HG03175 (cell line): Measurements from ENCODE around the gene TOGARAM1.

Source experiments
- ATAC-seq: cut with Tn5 transposase; IDR thresholded peaks from one replicate; pipeline ENCODE4 v1.9.1; 2021; ENCODE audit warnings: mild to moderate bottlenecking, moderate library complexity; ENCODE audit not compliant: unreplicated experiment

The TOGARAM1 gene

GRCh38 chr14:44961554-44962333, at the start of gene TOGARAM1, which contains the start of gene KLHL28:
Gene TOGARAM1 (plus strand): TSS chr14:44962190. CDS start chr14:44962422, 232 bp downstream.
Gene KLHL28 (minus strand): TSS chr14:44961947. CDS start chr14:44945928, 16,019 bp downstream.
- peak; percentile 89 for ATAC-seq

DNA sequence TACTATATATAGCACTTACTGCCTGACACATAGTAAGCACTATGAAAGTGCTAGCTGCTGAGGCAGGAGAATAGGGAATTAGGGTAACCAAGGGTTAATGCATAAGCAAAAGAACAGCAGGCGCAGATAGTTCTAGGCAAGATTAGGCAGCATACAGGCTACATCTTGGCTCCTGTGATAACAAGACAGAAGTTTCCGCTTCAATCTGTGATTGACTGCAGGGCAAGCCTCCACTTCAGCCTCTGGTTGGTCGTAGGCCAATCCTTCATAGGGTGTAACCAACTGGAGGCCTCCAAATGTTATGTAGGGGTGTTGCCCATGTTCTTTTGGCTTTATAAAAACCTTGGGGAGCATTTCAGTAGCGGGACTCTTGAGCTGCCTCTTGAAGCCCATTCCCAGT, 47.1 kb upstream of the TOGARAM1 start:
- ATAC-seq, result no peak

DNA sequence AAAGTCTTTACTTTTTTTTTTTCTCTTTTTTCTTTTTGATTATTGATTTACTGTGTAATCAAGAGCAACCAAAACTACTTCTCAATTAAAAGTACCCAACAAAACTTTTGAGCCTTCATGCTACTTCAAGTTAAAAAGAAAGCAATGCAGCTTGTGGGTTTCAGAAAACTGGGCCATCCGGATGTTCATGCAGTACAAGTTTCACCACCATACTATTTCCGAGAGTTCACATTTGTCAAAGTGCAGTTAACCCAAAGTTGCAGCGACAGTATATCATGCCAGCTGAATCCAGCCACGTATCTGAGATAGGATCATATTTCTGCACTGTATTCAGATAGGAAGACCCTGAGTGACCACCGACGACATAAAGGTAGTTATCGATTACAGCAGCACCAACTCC, 33.2 kb upstream of the TOGARAM1 start:
- ATAC-seq, result no peak

GRCh38 chr14:44935155-44935554, 26.8 kb upstream of the TOGARAM1 start:
- ATAC-seq, result no peak

GRCh38 chr14:44937547-44937946, 24.4 kb upstream of the TOGARAM1 start:
- no peak for ATAC-seq

- ATAC-seq, result no peak
These were observed 21.8 kb upstream of the TOGARAM1 start for GRCh38 chr14:44940211-44940610.

DNA sequence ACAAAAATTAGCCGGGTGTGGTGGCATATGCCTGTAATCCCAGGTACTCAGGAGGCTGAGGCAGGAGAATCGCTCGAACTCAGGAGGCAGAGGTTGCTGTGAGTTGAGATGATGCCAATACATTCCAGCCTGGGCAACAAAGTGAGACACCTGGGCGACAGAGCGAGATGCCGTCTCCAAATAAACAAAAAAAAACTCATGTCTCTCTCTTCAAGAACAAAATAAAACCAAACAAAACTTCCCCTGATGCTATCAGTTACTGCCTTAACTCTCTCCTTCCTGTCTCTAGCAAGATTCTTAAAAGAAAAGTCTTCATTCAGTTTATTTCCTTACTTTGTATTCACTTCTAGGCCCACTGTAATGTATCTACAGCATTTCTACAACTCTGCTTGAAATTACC, 21.0 kb upstream of the TOGARAM1 start:
- no peak for ATAC-seq

DNA sequence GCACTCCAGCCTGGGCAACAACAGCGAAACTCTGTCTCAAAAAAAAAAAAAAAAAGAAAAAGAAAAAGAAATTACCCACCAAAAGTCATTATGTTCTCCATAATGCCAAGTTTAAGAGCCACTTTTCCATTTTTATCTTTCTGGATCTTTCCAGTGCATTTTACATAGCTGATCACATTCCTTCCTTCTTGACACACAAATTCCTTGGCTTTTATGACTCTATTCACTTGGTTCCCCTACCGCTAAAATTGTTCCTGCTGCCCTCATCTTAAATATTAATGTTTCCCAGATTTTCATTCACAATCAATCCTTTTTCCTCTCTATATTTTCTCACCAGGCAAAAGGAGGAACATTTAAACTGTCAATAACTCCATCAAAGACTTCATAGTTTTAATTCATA, 20.4 kb upstream of the TOGARAM1 start:
- no peak for ATAC-seq

GRCh38 chr14:44942436-44942835, 19.6 kb upstream of the TOGARAM1 start:
- ATAC-seq, result no peak

GRCh38 chr14:44944107-44944506, 17.9 kb upstream of the TOGARAM1 start:
- no peak for ATAC-seq

DNA sequence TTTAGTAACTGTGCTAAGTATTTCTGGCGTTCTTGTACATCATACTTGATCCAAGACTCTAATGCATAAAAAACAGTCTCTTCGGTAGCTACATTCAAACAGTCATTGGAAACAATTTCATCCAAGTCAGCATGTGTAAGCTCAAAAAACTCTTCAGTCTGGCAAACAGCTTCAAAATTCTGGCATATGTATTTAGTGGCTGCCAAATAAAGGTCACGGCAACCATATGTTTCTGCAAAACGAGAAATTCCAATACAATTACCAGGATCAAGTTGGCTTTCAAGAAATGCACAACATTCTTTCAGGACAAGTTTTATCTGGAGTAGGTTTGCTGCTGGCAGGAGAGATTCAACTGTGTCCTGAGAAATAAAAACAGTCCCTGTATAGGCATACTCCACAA, 16.7 kb upstream of the TOGARAM1 start:
- no peak for ATAC-seq

DNA sequence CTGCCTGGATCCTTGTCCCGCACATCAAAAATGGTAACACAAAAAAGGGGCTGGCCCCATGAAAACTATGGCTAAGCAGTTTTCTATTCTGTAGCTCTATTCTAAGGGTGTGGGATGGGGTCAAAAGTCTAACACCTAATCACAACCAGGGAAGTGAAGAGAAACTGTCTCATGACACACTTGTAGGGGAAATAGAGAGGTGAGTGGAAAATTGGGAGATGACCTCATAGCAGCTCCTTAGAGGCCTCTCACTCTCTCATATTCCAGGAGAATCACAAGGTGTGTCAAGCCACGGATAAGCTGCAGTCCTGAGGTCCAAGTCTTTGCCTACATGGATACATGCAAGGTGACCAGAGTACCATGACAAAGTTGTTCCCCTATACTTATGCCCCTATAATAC, 10.9 kb upstream of the TOGARAM1 start:
- ATAC-seq, result no peak

GRCh38 chr14:44952391-44953110, 9.4 kb upstream of the TOGARAM1 start:
- ATAC-seq, result no peak

DNA sequence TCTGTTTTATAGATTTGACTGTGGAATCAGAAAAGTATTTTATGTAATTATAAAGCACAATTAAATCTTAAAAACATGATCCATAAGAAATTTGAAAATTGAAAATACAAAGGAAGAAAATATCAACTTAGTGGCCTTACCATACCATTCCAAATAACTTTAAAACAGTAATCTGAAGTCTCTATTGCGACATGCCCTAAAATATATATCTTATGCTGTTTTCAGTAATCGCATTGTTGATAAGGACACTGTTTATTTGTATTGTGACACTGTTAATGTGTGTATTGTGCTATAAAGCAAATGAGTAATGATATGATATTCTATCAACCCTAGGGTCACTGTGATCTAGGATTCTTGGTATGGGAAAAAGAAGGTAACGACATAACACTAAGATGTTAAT, 7.2 kb upstream of the TOGARAM1 start:
- ATAC-seq, result no peak

DNA sequence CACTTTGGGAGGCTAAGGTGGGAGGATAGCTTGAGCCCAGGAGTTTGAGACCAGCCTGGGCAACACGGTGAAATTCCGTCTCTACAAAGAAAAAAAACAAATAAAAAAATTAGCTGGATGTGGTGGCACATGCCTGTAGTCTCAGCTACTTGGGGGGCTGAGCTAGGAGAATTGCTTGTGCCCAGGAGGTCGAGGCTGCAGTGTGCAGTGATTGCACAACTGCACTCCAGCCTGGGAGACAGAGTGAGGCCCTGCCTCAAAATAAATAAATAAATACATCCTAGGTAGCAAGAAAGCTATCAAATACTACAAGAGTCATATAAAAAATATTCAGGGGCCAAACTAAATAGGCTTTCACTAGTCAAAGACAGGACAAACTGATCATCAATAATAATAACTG, 6.5 kb upstream of the TOGARAM1 start:
- ATAC-seq, result no peak

DNA sequence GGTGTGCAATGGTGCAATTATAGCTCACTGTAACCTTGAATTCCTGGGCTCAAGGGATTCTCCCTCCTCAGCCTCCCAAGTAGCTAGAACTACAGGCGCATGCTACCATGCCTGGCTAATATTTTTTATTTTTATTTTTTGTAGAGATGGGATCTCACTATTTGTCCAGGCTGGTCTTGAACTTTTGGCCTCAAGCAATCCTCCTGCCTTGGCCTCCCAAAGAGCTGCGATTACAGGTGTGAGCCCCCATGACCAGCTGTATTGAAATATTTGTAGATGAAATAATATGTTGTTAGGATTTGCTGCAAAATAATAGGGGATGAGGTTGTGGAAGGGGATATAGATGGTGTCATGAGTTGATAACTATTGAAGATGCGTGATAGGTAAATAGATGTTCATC, 5.1 kb upstream of the TOGARAM1 start:
- no peak for ATAC-seq

DNA sequence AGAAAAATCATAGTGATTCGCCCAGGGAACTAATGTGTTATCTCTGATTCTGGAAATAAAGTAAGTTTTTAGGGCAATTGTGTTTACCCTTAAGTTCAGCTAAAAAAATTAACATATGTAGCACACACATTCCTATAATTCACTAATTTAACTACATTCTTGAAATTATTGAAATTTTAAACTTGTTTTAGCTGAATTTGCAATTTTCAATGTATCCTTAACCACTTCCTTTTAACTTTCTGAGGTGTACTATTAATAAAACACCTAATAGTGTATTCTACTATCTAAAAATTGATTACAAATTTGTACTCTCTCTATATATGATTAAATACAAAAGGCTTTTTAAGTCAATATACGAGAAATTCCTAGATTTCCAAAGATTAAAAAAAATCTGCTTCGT, 2.5 kb upstream of the TOGARAM1 start:
- no peak for ATAC-seq

GRCh38 chr14:44960146-44960545, 1.8 kb upstream of the TOGARAM1 start:
- no peak for ATAC-seq

DNA sequence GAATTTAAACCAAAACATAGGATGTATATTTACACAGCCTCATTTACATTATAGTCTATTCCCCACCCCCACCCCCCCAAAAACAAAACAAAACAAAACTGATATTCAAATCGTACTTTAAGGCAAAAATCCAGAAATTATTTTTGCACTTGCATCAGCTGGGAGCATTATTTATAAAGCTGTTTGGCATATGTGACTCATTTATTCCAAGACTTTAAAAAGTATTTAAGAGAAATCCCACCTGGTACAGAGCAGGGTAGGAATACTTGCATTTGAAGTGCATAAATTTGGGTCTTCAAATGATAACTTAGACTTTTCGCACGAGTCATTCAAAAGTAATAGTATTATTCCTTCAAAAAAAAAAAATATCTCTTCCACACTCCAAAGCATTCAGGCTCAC, 1.3 kb upstream of the TOGARAM1 start:
- no peak for ATAC-seq

GRCh38 chr14:44961151-44961553, 838 bp upstream of the TOGARAM1 start:
- ATAC-seq, result peak; percentile 20

DNA sequence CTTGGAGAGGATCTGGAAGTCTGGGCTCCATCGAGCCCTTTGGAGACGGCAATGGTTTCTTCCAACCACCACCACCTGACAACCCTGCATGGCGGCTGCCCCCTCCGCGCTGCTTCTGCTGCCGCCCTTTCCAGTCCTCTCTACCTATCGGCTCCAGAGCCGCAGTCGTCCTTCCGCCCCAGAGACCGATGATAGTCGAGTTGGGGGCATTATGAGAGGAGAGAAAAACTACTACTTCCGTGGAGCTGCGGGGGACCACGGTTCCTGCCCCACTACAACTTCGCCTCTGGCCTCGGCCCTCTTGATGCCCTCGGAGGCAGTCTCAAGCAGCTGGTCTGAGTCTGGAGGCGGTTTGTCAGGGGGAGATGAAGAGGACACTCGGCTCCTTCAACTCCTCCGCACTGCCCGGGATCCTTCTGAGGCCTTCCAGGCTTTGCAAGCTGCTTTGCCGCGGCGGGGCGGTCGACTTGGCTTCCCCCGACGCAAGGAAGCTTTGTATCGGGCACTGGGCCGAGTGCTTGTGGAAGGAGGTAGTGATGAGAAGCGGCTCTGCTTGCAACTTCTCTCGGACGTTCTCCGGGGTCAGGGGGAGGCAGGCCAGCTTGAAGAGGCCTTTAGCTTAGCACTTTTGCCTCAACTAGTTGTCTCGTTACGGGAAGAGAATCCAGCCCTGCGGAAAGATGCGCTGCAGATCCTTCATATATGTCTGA, 499 bp downstream of the TOGARAM1 start:
- ATAC-seq, result peak; percentile 26
